Endothelial cell (in vitro differentiated cells): Measurements from ENCODE around the gene ELP4. TPM values are rescaled to one million over a fixed set of nuclear protein-coding genes. Genes with fewer than 3 reads are reported as not detected.

ENCODE experiments used
- DNase-seq: peaks from one replicate; pipeline ENCODE4 v3.0.0; 2021; ENCODE audit warnings: low spot score
- H3K27ac Mint-ChIP-seq: one replicate; pipeline ENCODE4 v1.8.0; 2021; ENCODE audit warnings: mixed read lengths, inconsistent platforms; ENCODE audit not compliant: unreplicated experiment
- H3K27me3 Mint-ChIP-seq: one replicate; pipeline ENCODE4 v1.8.0; 2021; ENCODE audit warnings: mild to moderate bottlenecking, moderate library complexity, mixed read lengths, inconsistent platforms; ENCODE audit not compliant: unreplicated experiment
- H3K36me3 Mint-ChIP-seq: one replicate; pipeline ENCODE4 v1.8.0; 2021; ENCODE audit warnings: mild to moderate bottlenecking, low read depth, mixed read lengths, inconsistent platforms; ENCODE audit not compliant: unreplicated experiment
- H3K4me1 Mint-ChIP-seq: one replicate; pipeline ENCODE4 v1.8.0; 2021; ENCODE audit warnings: mild to moderate bottlenecking, mixed read lengths, inconsistent platforms; ENCODE audit not compliant: unreplicated experiment
- H3K4me3 Mint-ChIP-seq: one replicate; pipeline ENCODE4 v1.8.0; 2021; ENCODE audit warnings: mild to moderate bottlenecking, mixed read lengths, inconsistent platforms; ENCODE audit not compliant: unreplicated experiment
- H3K9me3 Mint-ChIP-seq: one replicate; pipeline ENCODE4 v1.8.0; 2021; ENCODE audit warnings: mixed read lengths, inconsistent platforms; ENCODE audit not compliant: unreplicated experiment
- total RNA-seq: library from RNA; stranded (reverse); fragmentation: NEBNext Ultra II Directional; extraction: Animal tissue kit (Norgen Biotek cat#: 25700); gene quantifications from one replicate; pipeline ENCODE4 v1.2.1, GENCODE V29; 2021; ENCODE audit not compliant: unreplicated experiment
- TF ChIP-seq, protein P1 (sequence below): fragments of 200-600 bp; sonication (generic); IDR thresholded peaks from one replicate; pipeline ENCODE4 v1.5.0; 2021; ENCODE audit warnings: antibody characterized with exemption; ENCODE audit not compliant: unreplicated experiment

The ELP4 gene
- total RNA-seq, 1 donor from 2014 or later = 9.5 TPM

DNA sequence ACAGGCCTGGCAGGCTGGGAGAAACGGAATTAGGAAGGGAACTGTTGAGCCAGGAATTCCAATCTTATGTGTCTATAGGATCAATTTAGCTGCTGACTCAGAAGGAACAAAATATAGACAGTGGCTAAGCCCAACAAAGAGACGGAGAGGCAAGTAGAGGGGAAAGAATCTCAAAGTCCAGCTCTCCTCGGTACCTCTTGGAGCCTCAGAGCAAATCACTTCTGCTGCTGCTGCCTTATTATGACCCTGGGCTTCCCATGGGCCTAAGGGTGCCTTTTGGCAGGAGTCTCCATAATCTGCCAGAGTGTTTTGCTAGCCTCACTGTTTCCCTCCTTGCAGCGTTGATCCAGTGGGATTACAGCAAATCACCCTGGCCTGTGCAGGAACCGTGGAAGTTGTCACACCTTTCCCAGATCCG, 269.8 kb downstream of the ELP4 start:
- H3K4me1 Mint-ChIP-seq = no peaks in the 10 kb centered on the region
- no peaks in the 10 kb centered on the region for H3K9me3 Mint-ChIP-seq
- no peaks in the 10 kb centered on the region for H3K27me3 Mint-ChIP-seq
- no peak overlapping the region for H3K27ac Mint-ChIP-seq
- no peaks in the 10 kb centered on the region for H3K36me3 Mint-ChIP-seq
- H3K4me3 Mint-ChIP-seq = no peak overlapping the region
- DNase-seq = no peak
- TF ChIP-seq, protein P1, sequence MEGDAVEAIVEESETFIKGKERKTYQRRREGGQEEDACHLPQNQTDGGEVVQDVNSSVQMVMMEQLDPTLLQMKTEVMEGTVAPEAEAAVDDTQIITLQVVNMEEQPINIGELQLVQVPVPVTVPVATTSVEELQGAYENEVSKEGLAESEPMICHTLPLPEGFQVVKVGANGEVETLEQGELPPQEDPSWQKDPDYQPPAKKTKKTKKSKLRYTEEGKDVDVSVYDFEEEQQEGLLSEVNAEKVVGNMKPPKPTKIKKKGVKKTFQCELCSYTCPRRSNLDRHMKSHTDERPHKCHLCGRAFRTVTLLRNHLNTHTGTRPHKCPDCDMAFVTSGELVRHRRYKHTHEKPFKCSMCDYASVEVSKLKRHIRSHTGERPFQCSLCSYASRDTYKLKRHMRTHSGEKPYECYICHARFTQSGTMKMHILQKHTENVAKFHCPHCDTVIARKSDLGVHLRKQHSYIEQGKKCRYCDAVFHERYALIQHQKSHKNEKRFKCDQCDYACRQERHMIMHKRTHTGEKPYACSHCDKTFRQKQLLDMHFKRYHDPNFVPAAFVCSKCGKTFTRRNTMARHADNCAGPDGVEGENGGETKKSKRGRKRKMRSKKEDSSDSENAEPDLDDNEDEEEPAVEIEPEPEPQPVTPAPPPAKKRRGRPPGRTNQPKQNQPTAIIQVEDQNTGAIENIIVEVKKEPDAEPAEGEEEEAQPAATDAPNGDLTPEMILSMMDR = no peak

DNA sequence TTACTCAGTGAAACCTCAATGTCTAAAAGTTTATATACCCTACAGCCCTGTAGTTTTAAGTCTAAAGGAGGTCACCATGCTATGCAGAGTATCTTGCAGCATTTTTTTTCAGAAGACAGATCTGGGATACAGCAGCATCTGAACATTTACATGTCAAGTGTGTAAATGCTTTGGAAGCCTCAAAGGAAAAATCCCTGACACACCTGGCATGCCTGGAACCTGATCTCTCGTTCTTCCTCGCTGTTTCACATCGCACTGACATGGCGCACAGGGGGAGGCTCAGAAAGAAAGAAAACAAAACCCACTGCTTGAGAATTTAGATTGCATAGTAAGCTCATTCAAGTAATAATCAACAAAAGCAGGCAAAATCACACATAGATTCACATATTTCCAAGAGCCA, 270.5 kb downstream of the ELP4 start:
- no peaks in the 10 kb centered on the region for H3K9me3 Mint-ChIP-seq
- no peak overlapping the region for H3K4me3 Mint-ChIP-seq
- no peaks in the 10 kb centered on the region for H3K36me3 Mint-ChIP-seq
- TF ChIP-seq, protein P1 = no peak
- H3K4me1 Mint-ChIP-seq = no peaks in the 10 kb centered on the region
- H3K27me3 Mint-ChIP-seq = no peaks in the 10 kb centered on the region
- H3K27ac Mint-ChIP-seq = no peak overlapping the region
- no peak for DNase-seq

DNA sequence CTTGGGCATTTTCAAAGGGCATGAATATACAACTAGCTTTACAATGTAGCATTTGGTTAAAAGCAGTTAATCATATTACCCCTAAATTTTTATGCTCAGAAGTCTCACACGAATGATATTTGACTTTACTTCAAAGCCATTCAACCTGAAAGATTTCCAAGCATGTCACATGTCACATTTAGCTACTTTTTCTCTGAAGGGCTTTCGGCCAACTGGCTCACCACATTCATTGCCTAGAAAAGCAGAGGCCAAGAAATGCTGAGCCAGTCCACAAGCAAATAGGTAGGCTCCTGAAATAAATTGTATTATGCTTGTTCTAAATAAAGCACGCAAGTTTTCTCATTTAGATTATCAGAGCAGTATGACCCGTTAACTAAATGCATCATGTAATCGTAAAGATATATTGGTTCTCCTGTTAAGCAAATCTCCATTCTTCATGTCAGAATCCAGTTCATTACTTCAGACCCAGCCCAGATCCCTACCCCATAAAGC, 271.0 kb downstream of the ELP4 start:
- Mint-ChIP-seq H3K36me3 (no peaks in the 10 kb centered on the region), H3K9me3 (no peaks in the 10 kb centered on the region), H3K27ac (no peak overlapping the region), H3K4me1 (no peaks in the 10 kb centered on the region), H3K27me3 (no peaks in the 10 kb centered on the region), H3K4me3 (no peak overlapping the region)
- no peak for DNase-seq
- TF ChIP-seq, protein P1 = no peak

DNA sequence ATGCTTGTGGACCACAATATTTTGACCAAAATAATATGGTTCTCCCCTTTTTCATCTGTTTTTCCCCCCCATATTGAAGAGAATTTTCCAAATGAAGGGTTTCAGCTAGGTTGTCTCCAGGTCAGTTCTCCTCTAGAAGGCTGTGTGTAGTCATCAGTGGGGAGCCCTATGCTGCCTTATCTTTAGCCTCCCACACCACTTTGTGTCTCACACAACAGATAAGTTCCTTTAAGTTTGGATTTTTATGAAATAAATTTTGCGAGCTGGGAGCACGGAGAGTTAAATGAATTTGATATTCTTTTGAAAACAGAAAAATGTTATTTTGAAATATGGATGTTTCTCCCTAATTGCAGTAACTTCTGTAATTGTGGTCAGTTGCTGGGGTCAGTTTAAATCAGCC, 272.7 kb downstream of the ELP4 start:
- no peak for DNase-seq
- Mint-ChIP-seq H3K27me3 (no peaks in the 10 kb centered on the region), H3K36me3 (no peaks in the 10 kb centered on the region), H3K4me1 (no peaks in the 10 kb centered on the region), H3K9me3 (no peaks in the 10 kb centered on the region), H3K4me3 (no peak overlapping the region), H3K27ac (no peak overlapping the region)
- TF ChIP-seq, protein P1 = no peak

DNA sequence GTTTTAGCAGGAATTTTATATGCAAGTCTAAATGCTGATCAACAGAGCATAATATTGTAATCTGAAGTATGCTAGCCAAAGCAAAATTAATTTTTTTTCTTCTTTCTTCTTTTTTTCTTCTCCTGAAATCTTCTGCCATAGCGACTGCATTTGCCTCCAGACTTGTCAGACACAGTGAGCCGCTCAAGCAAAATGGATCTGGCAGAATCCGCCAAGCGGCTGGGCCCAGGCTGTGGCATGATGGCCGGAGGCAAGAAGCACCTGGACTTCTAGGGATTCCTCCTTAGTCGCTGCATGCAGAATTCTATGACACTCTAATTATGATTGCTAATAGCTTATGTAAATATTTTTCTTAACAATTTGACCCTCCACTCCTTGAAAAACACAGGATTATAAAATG, 273.7 kb downstream of the ELP4 start:
- Mint-ChIP-seq H3K27ac (no peak overlapping the region), H3K4me3 (no peak overlapping the region), H3K4me1 (no peaks in the 10 kb centered on the region), H3K27me3 (no peaks in the 10 kb centered on the region), H3K36me3 (no peaks in the 10 kb centered on the region), H3K9me3 (no peaks in the 10 kb centered on the region)
- TF ChIP-seq, protein P1 = no peak
- DNase-seq = no peak
